Activated CD8-positive, alpha-beta memory T cell treated with anti-CD3 and anti-CD28 coated beads for 24 hours (primary cell): ENCODE results near the gene MINAR1.
"Not testable (repeated sequence)": the region's sequence is repeated elsewhere in the genome, so short reads cannot be mapped to it uniquely, and the experiment has no call there.

Experiments used
- DNase-seq: peaks from one replicate; pipeline ENCODE4 v3.0.0-alpha.2; 2020

The MINAR1 gene

DNA sequence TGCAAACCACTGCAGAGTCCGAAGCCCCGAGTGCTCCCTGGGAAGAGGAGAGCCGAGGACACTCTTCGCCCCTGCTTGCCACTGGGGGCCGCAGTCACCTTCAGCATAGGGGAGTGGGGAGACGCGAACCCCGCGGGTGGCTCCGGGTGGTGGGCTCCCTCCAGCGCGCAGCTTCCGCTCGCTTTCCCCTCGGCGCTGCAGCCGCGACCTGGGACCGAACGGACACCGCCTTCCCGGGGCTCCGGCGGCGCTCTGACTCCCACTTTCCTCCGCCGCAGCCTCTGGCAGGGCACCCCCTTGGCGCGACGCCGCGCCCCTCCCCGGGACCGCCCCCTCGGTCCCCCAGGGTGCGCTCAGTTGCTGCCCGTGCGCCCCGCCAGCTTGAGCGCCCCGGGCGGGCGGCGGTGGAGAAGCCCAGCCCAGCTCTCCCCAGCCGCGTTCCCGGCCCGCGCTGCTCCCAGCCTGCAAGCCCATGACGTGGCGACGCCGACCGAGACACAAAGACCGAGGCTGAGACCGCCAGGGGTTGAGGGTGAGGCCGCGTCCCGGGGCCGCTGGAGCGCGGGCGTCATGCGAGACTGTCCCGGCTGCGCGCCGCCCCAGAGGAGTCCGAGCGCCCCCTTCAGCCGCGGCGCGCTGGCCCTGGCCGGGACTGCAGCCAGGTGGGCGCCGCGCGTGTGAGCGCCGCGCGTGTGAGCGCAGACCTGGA lies at the start of gene MINAR1:
Gene MINAR1, plus strand, starts transcription at position 701 of the 709 bp plus-strand sequence. CDS start 23,812 bp downstream, outside the sequence.
- no peak for DNase-seq

DNA sequence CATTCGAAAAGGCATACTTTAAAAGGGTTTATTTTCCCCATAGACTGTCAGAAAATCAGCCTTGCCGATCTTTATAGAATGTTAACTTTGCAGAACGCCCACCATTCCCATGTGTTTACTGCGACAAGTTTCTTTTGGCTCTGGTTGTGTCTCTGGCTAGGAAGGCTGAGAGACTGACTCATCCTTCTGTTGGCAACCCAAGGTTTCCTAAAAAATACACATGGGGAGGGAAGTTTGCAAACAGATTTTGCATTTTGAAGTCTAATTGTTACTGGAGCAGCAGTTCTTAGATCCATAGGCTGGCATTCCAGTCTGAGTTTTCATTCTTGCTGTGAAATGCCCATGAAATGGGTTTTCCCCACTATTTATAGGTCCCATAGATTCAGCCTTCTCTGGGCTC lies 37.9 kb upstream of the MINAR1 start:
- DNase-seq: no peak

DNA sequence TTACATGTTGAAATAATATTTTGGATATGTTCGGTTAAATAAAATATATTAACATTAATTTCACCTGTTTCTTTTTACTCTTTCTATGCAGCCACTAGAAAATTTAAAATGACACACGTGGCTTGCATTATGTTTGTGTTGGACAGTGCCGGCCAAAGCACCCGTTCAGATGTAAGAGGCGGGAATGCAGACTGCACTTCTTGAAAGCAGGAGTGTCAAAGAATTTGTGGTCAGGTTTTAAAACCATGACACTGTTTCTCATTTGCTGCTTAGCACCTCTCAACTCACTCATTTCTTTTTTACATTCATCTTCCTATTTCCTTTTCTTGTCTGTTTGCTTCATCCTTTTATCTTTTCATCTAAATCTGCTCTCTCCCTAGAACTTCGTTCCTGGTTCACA lies 35.3 kb upstream of the MINAR1 start:
- DNase-seq: no peak

DNA sequence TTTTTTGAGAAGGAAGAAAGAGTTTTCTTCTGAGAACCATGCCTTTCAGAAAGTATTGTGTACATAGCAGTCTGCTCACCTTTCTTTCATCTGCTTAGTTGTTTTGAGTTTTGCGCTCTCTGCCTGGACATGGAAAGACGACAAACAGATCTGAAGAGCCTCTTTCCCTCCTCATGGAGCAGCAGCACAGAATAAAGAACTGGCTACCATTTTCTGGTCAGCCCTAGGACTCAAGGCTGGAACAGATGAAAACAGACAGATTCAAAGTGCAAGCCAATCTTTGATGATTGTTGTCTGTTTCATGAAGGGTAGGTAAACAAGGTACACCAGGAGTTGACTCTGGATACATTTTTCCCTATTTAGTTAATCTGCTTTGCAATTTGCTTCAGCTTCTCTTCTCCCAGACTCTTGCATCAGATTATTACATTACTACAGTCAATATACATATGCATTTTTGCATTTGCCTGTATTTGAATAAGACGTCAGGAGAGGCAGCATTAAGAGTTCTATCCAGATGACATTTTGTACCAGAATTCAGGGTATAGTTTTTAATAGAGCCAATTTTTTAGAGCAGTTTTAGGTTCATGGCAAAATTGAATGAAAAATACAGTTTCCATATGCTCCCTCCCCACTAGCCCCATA lies 34.7 kb upstream of the MINAR1 start:
- no peak for DNase-seq

DNA sequence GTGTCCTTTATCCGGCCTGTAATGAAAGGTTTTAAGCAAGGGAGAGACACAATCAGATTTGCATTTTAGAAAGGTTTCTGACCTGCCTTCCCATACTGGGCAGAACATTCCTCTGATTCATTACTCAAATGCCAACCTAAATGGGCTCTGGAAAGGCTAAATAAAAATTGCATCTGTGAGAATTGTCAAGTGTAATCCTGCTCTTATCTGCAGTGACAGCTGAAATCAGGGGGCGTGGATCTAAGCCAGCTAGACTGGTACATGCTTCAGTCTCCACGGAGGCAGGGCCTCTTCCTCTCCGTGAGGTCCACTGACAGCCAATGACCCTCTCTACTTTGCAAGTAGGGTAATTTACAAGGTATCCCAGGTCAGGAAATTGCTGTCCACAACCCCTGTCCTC lies 32.5 kb upstream of the MINAR1 start:
- no peak for DNase-seq

DNA sequence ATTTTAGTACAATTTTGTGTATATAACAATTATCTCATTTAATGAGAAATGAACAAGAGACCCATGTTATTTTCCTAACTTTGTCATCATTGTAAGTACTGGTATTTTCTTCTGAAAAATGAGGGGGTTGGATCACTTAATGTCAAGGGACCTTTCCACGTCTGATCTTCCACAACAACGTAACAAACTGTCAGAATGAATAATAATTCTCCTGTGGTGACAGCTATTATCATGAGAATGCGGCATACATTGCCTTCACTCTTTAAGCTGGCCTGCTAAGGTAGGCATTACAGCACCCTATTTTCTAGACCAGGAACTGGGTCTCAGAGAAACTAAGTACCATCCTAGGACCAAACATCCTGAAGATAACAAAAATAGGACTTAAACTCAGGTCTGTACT lies 31.5 kb upstream of the MINAR1 start:
- no peak for DNase-seq

DNA sequence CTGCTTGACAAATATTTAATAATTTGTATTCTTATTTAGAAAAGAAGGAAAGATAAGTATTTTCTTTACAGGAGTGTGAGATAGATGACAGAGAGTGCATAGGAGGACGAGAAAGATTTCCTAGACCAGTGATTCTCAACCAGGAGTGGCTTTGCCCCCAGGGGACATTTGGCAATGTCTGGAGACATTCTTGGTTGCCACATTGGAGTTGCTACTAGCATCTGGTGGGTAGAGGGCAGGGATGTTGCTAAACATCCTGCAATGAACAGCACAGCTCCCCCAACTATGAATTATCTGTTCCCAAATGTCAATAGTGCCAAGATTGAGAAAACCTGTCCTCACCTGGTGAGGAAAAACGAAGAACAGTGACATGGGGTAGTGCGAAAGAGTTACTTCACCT lies 30.8 kb upstream of the MINAR1 start:
- no peak for DNase-seq

- no peak for DNase-seq
Observed at GRCh38 chr15:79402136-79402535, 30.0 kb upstream of the MINAR1 start.

DNA sequence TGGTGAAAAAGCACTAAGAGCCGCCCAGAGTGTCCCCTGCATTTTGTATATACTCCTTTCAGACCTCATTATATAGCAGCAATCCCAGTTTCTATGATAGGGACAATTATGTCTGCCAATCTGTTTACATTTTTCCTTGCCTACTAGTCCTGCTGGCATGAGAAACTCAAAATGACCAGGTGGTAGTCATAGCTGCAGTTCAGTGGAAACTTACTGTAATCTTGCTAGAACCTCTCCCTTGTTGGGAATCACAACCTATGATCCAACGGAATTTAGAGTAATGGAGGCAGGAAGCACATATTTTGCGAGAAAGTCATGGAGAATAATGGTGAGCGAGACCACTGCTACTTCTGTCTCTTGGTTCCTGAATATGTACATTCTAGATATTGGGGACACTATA lies 28.6 kb upstream of the MINAR1 start:
- no peak for DNase-seq

DNA sequence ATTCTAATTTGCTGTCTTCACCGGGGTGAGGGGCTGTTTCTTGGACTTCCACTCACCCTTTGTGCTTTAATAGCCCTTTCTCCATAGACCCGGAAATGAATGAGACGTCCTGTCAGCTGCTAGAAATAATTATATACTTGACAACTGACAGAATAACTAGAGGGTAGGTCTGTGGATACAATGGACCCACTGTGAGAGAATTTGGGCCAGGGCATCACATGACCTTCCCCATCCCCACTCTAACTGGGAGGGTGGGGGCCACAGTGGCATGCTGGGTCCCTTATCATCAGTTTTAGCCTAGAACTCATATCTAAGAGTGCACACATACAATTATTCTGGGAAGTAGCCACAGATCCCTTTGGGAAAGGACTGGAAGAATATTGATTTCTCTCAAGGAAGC lies 25.9 kb upstream of the MINAR1 start:
- no peak for DNase-seq

DNA sequence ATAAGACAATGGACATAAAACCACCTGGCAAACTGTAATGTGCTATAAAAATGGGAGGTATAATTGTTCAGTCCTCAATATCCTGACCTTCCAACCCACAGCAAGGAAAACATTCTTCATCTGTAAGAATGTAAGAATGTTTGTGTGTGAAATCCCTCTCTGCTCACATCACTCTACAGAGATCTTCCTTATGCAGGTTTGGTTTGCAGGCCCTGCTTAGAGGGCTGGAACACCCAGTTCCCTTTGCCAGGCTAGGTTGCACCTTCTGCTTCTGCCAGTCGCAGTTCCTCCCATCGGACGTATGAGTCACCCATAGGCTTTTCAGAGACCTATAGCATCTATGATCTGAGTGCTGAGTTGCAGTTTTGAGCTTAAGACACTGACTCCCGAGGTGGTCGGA lies 24.1 kb upstream of the MINAR1 start:
- no peak for DNase-seq

DNA sequence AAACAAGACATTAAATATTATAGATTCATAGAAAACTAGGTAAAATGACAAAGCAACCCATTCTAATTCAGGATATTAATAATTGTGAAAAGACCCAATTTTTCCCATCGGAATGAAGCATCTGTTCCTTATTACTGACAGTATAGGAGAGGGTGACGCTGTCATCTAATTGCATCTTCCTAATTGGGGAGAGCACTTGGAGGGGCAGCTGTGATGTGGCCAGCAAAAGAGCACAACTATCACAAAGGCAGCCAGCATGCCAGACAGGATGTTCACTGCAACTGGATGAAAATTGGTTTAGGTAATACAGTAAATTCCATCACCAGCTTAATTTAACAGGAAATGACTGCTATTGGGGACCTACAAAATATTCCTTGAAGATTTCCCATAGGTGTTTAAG lies 21.9 kb upstream of the MINAR1 start:
- no peak for DNase-seq

DNA sequence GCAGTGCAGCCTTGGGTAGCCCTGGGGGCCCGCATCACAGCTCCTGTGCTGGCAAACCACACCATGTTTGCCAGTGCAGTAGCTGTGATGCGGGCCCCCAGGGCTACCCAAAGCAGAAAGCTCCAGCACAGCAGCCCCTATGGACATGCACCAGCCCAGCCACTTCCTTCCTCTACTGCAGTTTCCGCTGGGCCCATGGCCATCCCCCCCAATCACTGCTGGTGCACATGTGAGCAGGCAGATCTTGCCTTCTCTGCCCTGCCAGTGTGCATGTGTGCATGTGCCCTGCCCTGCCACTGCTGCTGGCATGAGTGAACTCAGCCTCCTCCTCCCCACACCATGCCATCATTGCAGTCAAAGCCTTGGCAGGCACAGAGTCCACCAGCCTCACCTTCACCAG lies 20.1 kb upstream of the MINAR1 start:
- DNase-seq: no peak

- DNase-seq: no peak
Observed at GRCh38 chr15:79412429-79412828, 19.7 kb upstream of the MINAR1 start.

GRCh38 chr15:79416876-79417275 lies 15.3 kb upstream of the MINAR1 start:
- DNase-seq: no peak

DNA sequence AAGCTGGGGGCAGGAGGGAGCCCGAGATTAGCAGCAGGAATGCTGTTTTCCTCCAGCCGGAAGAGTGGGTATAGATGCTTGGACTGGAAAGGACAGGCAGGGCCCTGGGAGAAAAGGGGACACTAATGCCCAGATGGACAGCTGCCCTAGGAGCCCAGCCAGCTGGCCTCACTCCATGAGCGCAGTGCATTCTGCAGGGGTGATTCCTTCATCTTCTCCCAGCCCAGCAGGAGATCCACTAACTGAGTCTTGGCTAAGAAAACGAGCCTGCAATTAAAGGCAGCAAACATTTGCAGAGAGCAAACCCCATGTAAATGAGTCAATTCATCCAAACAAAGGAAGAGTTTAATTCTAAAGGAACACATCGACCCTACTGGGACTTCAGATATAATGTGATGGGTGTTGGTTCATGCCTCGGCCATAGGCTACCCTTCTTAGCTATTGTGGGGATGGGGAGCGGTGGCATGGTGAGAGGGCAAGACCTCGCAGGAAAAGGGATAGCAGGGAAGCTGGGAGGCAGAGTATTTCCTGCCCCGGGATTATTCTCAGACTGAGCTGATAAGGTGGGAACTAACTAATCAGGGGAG lies 13.3 kb upstream of the MINAR1 start:
- DNase-seq: no peak

GRCh38 chr15:79425591-79426295 lies 6.4 kb upstream of the MINAR1 start:
- no peak for DNase-seq

- not testable (repeated sequence) for DNase-seq
Observed at GRCh38 chr15:79426899-79427298, 5.2 kb upstream of the MINAR1 start.

DNA sequence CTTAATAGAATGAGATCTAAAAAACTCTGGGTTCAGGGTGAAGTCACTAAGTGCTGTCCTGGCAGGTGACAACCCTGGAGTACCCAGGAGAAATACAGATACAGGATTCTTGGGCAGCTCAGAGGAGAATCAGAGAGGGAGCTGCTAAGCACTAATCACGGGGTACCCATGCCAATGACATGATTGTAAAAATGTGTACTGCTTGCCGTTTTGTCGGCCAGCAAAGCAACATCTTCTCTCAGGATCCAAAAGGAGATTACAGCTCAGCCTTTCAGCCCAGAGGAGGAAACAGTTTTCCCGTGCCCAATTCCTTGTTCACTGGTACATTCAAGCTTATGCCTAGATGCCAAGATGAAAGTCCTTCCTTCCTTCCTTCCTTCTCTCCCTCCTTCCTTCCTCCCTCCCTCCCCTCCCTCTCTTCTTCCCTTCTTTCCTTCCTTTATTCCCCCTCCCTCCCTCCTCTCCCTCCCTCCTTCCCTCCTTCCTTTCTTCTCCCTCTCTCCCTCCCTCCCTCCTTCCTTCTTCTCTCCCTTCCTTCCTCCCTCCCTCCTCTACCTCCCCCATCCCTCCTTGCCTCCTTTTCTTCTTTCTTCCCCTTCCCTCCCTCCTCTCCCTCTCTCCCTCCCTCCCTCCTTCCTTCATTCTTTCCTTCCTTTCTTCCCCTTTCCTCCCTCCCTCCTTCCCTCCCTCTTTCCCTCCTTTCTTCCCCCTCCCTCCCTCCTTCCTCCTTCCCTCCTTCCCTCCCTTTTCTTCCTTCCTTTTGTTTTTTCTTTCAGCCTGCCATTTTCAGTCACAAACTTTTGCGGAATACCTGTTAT lies 4.1 kb upstream of the MINAR1 start:
- DNase-seq: no peak

- DNase-seq: no peak
Observed at GRCh38 chr15:79430901-79431635, 1.1 kb upstream of the MINAR1 start.

- DNase-seq: no peak
Observed at GRCh38 chr15:79432345-79433275, 474 bp downstream of the MINAR1 start.
